Neural crest cell (in vitro differentiated cells): Measurements from ENCODE around the gene CLTB. TPM values are rescaled to one million over a fixed set of nuclear protein-coding genes. Genes with fewer than 3 reads are reported as not detected.

Experiments used
- DNase-seq: peaks from one replicate; pipeline ENCODE4 v3.0.0; 2021; ENCODE audit warnings: low read depth, mixed read lengths, low spot score
- H3K27ac Mint-ChIP-seq: one replicate; pipeline ENCODE4 v1.8.0; 2021; ENCODE audit warnings: mild to moderate bottlenecking, mixed read lengths; ENCODE audit not compliant: unreplicated experiment
- H3K27me3 Mint-ChIP-seq: 2 replicates; pipeline ENCODE4 v1.8.0; 2021; ENCODE audit warnings: low read depth, mild to moderate bottlenecking, mixed read lengths
- H3K36me3 Mint-ChIP-seq: 2 replicates; pipeline ENCODE4 v1.8.0; 2021; ENCODE audit warnings: low read depth, mild to moderate bottlenecking, mixed read lengths
- H3K4me1 Mint-ChIP-seq: 2 replicates; pipeline ENCODE4 v1.8.0; 2021; ENCODE audit warnings: mixed read lengths
- H3K4me3 Mint-ChIP-seq: one replicate; pipeline ENCODE4 v1.8.0; 2021; ENCODE audit warnings: mild to moderate bottlenecking, mixed read lengths
- H3K9me3 Mint-ChIP-seq: 2 replicates; pipeline ENCODE4 v1.8.0; 2021; ENCODE audit warnings: mixed read lengths
- CTCF ChIP-seq: fragments of 200-600 bp; sonication (generic); conservative IDR thresholded peaks from 2 replicates; pipeline ENCODE4 v1.5.0; 2021; ENCODE audit warnings: antibody characterized with exemption, mild to moderate bottlenecking
- total RNA-seq: library from RNA; stranded (reverse); gene quantifications from 2 replicates; pipeline ENCODE4 v1.2.1, GENCODE V29; 2021

Gene CLTB
- total RNA-seq, 1 donor from 2014 or later = 31.6 TPM

DNA sequence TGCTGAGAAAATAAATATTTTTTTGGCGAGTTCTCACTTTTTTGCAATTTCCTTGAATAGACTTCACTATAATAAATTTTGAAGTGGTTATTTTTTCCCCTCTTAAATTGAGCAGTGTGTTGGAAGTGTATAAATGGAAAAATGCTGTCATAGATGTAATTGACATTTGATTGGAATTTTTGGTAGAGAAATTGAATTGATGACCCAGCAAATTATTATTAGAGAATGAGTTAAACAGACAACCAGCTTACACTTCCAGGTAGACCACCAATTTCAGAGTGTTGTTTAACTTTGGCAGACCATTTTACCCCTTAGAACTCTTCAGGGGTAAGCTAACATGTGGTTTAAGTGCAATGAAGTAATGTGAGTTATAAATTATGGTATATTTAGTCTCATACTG lies 33.7 kb upstream of the CLTB start:
- Mint-ChIP-seq H3K27me3 (no peaks in the 10 kb centered on the region), H3K36me3 (no peaks in the 10 kb centered on the region), H3K9me3 (no peaks in the 10 kb centered on the region), H3K27ac (no peak overlapping the region), H3K4me1 (peaks cover 27% of the 10 kb centered on the region), H3K4me3 (peak overlapping the region; percentile 44)
- no peak for TF ChIP-seq CTCF
- no peak for DNase-seq

- Mint-ChIP-seq H3K4me1 (peaks cover 27% of the 10 kb centered on the region), H3K9me3 (no peaks in the 10 kb centered on the region)
These were observed 31.8 kb upstream of the CLTB start, which contains the start of gene FAF2 for GRCh38 chr5:176447978-176448608. Gene FAF2 (plus strand): TSS chr5:176448385. CDS start chr5:176448408, 23 bp downstream.

DNA sequence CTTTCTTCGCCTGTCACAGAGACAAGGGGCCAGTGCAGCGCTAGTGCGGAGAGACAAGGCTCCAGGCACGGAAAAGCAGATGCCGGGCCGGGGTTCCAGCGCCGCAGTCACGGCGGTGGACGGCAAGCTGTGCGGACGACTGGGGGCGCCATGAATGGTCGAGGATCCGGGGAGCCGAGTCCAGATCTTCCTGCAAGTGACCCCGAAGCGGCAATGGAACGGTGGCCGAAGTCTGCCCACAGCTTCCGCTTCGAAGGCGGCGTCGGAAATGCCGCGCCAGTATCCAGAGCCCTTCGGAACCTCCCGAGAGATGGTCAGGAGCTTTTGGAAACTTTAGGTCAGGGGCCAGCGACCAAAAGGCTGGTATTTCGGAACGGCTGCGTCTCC lies 31.2 kb upstream of the CLTB start:
- H3K36me3 Mint-ChIP-seq = no peaks in the 10 kb centered on the region
- H3K4me3 Mint-ChIP-seq = peak overlapping the region; percentile 98
- no peak for TF ChIP-seq CTCF
- no peak for DNase-seq
- H3K27ac Mint-ChIP-seq = peak overlapping the region; percentile 98
- peaks cover 27% of the 10 kb centered on the region for H3K4me1 Mint-ChIP-seq
- no peaks in the 10 kb centered on the region for H3K27me3 Mint-ChIP-seq
- peaks cover 3% of the 10 kb centered on the region for H3K9me3 Mint-ChIP-seq

More at GRCh38 chr5:176447978-176448608, 31.8 kb upstream of the CLTB start, which contains the start of gene FAF2:
- Mint-ChIP-seq H3K4me3 (peak within 1 kb of the TSS; percentile 98), H3K27me3 (no peaks in the 10 kb centered on the region), H3K36me3 (no peaks in the 10 kb centered on the region), H3K27ac (peak within 1 kb of the TSS; percentile 100)
- TF ChIP-seq CTCF = peak; percentile 99
- peak; percentile 100 for DNase-seq

DNA sequence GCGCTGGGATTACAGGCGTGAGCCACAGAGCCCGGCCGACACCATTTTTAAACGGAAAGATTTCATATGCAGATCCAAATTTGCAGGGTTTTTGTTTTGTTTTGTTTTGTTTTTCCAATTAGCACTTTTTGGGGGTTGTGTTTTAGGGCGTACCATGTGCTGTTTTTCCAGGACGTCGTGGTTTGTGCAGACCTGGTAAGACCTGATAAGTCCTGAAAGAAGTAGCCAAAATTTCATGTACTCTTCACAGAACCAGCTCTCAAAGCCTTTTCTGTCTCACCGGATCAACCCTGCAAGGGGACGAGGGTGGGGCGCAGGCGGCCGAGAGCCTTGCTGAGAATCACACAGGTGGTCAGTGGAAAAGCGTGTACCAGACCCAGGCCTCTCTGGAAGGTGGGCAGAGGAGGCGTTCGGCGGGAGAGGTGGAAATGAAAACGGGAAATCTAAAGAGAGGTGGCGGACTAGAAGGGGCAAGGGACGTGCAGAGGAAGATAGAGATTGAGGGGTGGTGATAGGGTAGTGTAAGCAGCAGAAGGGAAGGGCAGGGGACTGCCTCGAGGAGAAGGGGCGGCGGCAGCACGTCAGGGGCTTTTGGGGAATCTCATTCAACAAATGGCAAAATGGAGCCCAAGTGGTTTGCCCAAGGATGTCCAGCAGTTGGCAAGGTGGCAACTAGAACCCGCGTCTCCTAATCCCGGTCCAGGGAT lies 30.7 kb upstream of the CLTB start:
- no peak for TF ChIP-seq CTCF

GRCh38 chr5:176446028-176446665 lies 29.8 kb upstream of the CLTB start:
- peaks cover 30% of the 10 kb centered on the region for H3K4me1 Mint-ChIP-seq
- peak overlapping the region; percentile 78 for H3K4me3 Mint-ChIP-seq
- H3K27me3 Mint-ChIP-seq = peaks cover 7% of the 10 kb centered on the region
- peaks cover 3% of the 10 kb centered on the region for H3K9me3 Mint-ChIP-seq
- no peak for TF ChIP-seq CTCF
- DNase-seq = no peak
- H3K27ac Mint-ChIP-seq = no peak overlapping the region
- H3K36me3 Mint-ChIP-seq = no peaks in the 10 kb centered on the region

More for the DNA sequence above, 30.7 kb upstream of the CLTB start:
- peaks cover 3% of the 10 kb centered on the region for H3K9me3 Mint-ChIP-seq
- peak overlapping the region; percentile 98 for H3K4me3 Mint-ChIP-seq
- no peak for DNase-seq
- no peaks in the 10 kb centered on the region for H3K36me3 Mint-ChIP-seq
- H3K27ac Mint-ChIP-seq = peak overlapping the region; percentile 98
- peaks cover 2% of the 10 kb centered on the region for H3K27me3 Mint-ChIP-seq
- H3K4me1 Mint-ChIP-seq = peaks cover 29% of the 10 kb centered on the region
